ENCODE data around the gene KRT27. TPM values are rescaled to one million over a fixed set of nuclear protein-coding genes. Genes with fewer than 3 reads are reported as not detected.

KRT27 gene
- total RNA-seq, 1 donor from 2014 or later = not detected

GRCh38 chr17:40812639-40813038 is 30.3 kb upstream of the KRT27 start:
- no peak overlapping the region for H3K4me3 ChIP-seq
- H3K27ac ChIP-seq = no peak overlapping the region
- peaks cover 2% of the 10 kb centered on the region for H3K4me1 ChIP-seq
- intact Hi-C loops (cut with DNase I) = no loop called here
- no peaks in the 10 kb centered on the region for H3K9me3 ChIP-seq
- no peaks in the 10 kb centered on the region for H3K27me3 ChIP-seq
- TF ChIP-seq CTCF (IDR thresholded peaks at IDR 0.05) (no peak), POLR2AphosphoS5 (IDR thresholded peaks at IDR 0.05; ENCODE audit: insufficient read depth in 1 of 2, low read depth in 1 of 2) (no peak), POLR2A (IDR thresholded peaks at IDR 0.05) (no peak)
- DNase-seq (ENCODE audit: extremely low spot score in 2 of 2) = no peak
- no peaks in the 10 kb centered on the region for H3K36me3 ChIP-seq

- Histone ChIP-seq H3K27ac (no peak overlapping the region), H3K36me3 (no peaks in the 10 kb centered on the region), H3K27me3 (no peaks in the 10 kb centered on the region), H3K4me1 (no peaks in the 10 kb centered on the region), H3K4me3 (no peak overlapping the region), H3K9me3 (no peaks in the 10 kb centered on the region)
- TF ChIP-seq CTCF (IDR thresholded peaks at IDR 0.05) = no peak
- no peak for TF ChIP-seq POLR2AphosphoS5 (IDR thresholded peaks at IDR 0.05; ENCODE audit: insufficient read depth in 1 of 2, low read depth in 1 of 2)
- intact Hi-C loops (cut with DNase I) = no loop called here
- no peak for DNase-seq (ENCODE audit: extremely low spot score in 2 of 2)
Observed at GRCh38 chr17:40810494-40810893, 28.1 kb upstream of the KRT27 start.

- intact Hi-C loops (cut with DNase I) = loop anchor here (10.0 kb wide), 1 partner anchor 845 kb away; no protein-coding TSS in a partner anchor
- H3K27me3 ChIP-seq = no peaks in the 10 kb centered on the region
- H3K4me1 ChIP-seq = no peaks in the 10 kb centered on the region
- no peak for DNase-seq (ENCODE audit: extremely low spot score in 2 of 2)
- no peak for TF ChIP-seq POLR2A (IDR thresholded peaks at IDR 0.05)
- TF ChIP-seq CTCF (IDR thresholded peaks at IDR 0.05) = no peak
- no peak for TF ChIP-seq POLR2AphosphoS5 (IDR thresholded peaks at IDR 0.05; ENCODE audit: insufficient read depth in 1 of 2, low read depth in 1 of 2)
- no peaks in the 10 kb centered on the region for H3K9me3 ChIP-seq
- H3K27ac ChIP-seq = no peak overlapping the region
- no peaks in the 10 kb centered on the region for H3K36me3 ChIP-seq
- H3K4me3 ChIP-seq = no peak overlapping the region
Observed at GRCh38 chr17:40809721-40810421, 27.5 kb upstream of the KRT27 start.

- Histone ChIP-seq H3K36me3 (no peaks in the 10 kb centered on the region), H3K9me3 (no peaks in the 10 kb centered on the region), H3K27ac (no peak overlapping the region), H3K27me3 (no peaks in the 10 kb centered on the region), H3K4me1 (no peaks in the 10 kb centered on the region), H3K4me3 (no peak overlapping the region)
- DNase-seq (ENCODE audit: extremely low spot score in 2 of 2) = no peak
- intact Hi-C loops (cut with DNase I) = loop anchor here (10.0 kb wide), 1 partner anchor 849 kb away; no protein-coding TSS in a partner anchor
- TF ChIP-seq POLR2AphosphoS5 (IDR thresholded peaks at IDR 0.05; ENCODE audit: insufficient read depth in 1 of 2, low read depth in 1 of 2) = no peak
- TF ChIP-seq CTCF (IDR thresholded peaks at IDR 0.05) = no peak
- TF ChIP-seq POLR2A (IDR thresholded peaks at IDR 0.05) = no peak
Observed at GRCh38 chr17:40806131-40806530, 23.8 kb upstream of the KRT27 start.

GRCh38 chr17:40803617-40804082 is 21.3 kb upstream of the KRT27 start:
- no peaks in the 10 kb centered on the region for H3K36me3 ChIP-seq
- no peak for DNase-seq (ENCODE audit: extremely low spot score in 2 of 2)
- H3K9me3 ChIP-seq = no peaks in the 10 kb centered on the region
- H3K27me3 ChIP-seq = no peaks in the 10 kb centered on the region
- H3K4me3 ChIP-seq = no peak overlapping the region
- H3K27ac ChIP-seq = no peak overlapping the region
- H3K4me1 ChIP-seq = no peaks in the 10 kb centered on the region
- intact Hi-C loops (cut with DNase I) = loop anchor here (10.0 kb wide), 1 partner anchor 851 kb away; no protein-coding TSS in a partner anchor
- TF ChIP-seq POLR2AphosphoS5 (IDR thresholded peaks at IDR 0.05; ENCODE audit: insufficient read depth in 1 of 2, low read depth in 1 of 2) (no peak), CTCF (IDR thresholded peaks at IDR 0.05) (peak; percentile 66 to 89 (median 75))

Data from vagina (tissue), 2 donors.